K562 (cell line): Measurements from ENCODE around the gene PPP1R12C. TPM values are rescaled to one million over a fixed set of nuclear protein-coding genes. Genes with fewer than 3 reads are reported as not detected.

Experiments
- EP400 ChIP-seq: fragments of 450-650 bp; IDR thresholded peaks from 2 replicates; pipeline ENCODE4 v1.6.1; 2017; ENCODE audit warnings: antibody characterized with exemption, mild to moderate bottlenecking, moderate library complexity
- FOSL1 ChIP-seq: fragments of 200-800 bp; sonication (Bioruptor generic); conservative IDR thresholded peaks from 2 replicates; pipeline ENCODE4 v1.6.1; 2016; ENCODE audit warnings: missing genetic modification characterization, missing compliant biosample characterization
- MEIS2 ChIP-seq: fragments of 450-650 bp; IDR thresholded peaks from 2 replicates; pipeline ENCODE4 v1.6.1; 2014; ENCODE audit warnings: mild to moderate bottlenecking; ENCODE audit not compliant: partially characterized antibody
- MTA2 ChIP-seq: fragments of 450-650 bp; IDR thresholded peaks from 2 replicates; pipeline ENCODE4 v1.6.1; 2016; ENCODE audit warnings: low read depth
- MYNN ChIP-seq, 2 experiments: sonication (generic); formaldehyde crosslinking in 1 of 2; IDR thresholded peaks; 2 replicates each; pipeline versions ENCODE4 v1.5.0 to v1.6.1; 2016 to 2020; ENCODE audit warnings: antibody characterized with exemption in 1 of 2, missing genetic modification reagents in 1 of 2
- NFRKB ChIP-seq: fragments of 450-650 bp; IDR thresholded peaks from 2 replicates; pipeline ENCODE4 v1.6.1; 2016; ENCODE audit warnings: low read depth
- POLR2G ChIP-seq: fragments of 200-400 bp; formaldehyde crosslinking; IDR thresholded peaks from 2 replicates; pipeline ENCODE4 v1.6.1; 2017; ENCODE audit warnings: low read depth, mild to moderate bottlenecking, antibody characterized with exemption, low read length, moderate library complexity
- RNF2 ChIP-seq: sonication (generic); IDR thresholded peaks from 2 replicates; pipeline ENCODE4 v1.6.1; 2016
- SUPT5H ChIP-seq: fragments of 450-650 bp; IDR thresholded peaks from 2 replicates; pipeline ENCODE4 v1.6.1; 2016
- TAL1 ChIP-seq: fragments of 450-650 bp; IDR thresholded peaks from 2 replicates; pipeline ENCODE4 v1.6.1; 2016; ENCODE audit warnings: mild to moderate bottlenecking
- ZNF263 ChIP-seq: sonication (generic); formaldehyde crosslinking; IDR thresholded peaks from 2 replicates; pipeline ENCODE4 v1.8.0; 2022; ENCODE audit warnings: mild to moderate bottlenecking, missing genetic modification reagents, borderline replicate concordance
- ZNF592 ChIP-seq: fragments of 450-650 bp; IDR thresholded peaks from 2 replicates; pipeline ENCODE4 v1.6.1; 2017; ENCODE audit warnings: antibody characterized with exemption, mild to moderate bottlenecking
- ZNF696 ChIP-seq: fragments of 250-450 bp; sonication (Bioruptor Pico); conservative IDR thresholded peaks from 2 replicates; pipeline ENCODE4 v1.4.0; 2020; ENCODE audit warnings: mild to moderate bottlenecking, moderate library complexity
- polyA plus RNA-seq, 8 experiments: library from polyadenylated mRNA; depleted of rRNA in 4 of 8; stranded (reverse) in 5 of 8; unstranded in 3 of 8; fragments of >200 nt; fragmentation: Nextera tagmentation in 2 of 8; fragmentation: Illumina TruSeq in 1 of 8; extraction: Ambion mirVana in 2 of 8; extraction: Trizol in 1 of 8; gene quantifications; 2 replicates each; pipeline versions ENCODE4 v1.2.1 to v1.2.3, GENCODE V29; 2011 to 2014; ENCODE audit warnings: inconsistent platforms in 1 of 8, missing spikeins in 1 of 8
- total RNA-seq, 7 experiments: library from RNA; depleted of rRNA in 6 of 7; stranded (reverse); fragments of >200 nt in 6 of 7; fragmentation: Illumina TruSeq in 2 of 7; extraction: Trizol in 2 of 7; gene quantifications; 2 replicates each; pipeline versions ENCODE4 v1.2.1 to v1.2.3, GENCODE V29; 2011 to 2021; ENCODE audit warnings: low replicate concordance in 1 of 7
- TF ChIP-seq, protein P1 (sequence below), 2 experiments: fragments of 150-350 bp in 1 of 2; IDR thresholded peaks; 2 replicates each; pipeline ENCODE4 v1.6.1; 2012 to 2016; ENCODE audit warnings: low read depth in 2 of 2, low read length in 2 of 2, mild to moderate bottlenecking in 1 of 2, moderate library complexity in 1 of 2
- TF ChIP-seq, protein P2 (sequence below), 3 experiments: fragments of 200-800 bp in 1 of 3; sonication (Bioruptor generic) in 1 of 3; sonication (generic) in 1 of 3; formaldehyde crosslinking in 1 of 3; IDR thresholded peaks; 2 replicates each; pipeline versions ENCODE4 v1.6.1 to v1.8.0; 2016 to 2022; ENCODE audit warnings: mild to moderate bottlenecking in 2 of 3, missing compliant biosample characterization in 2 of 3, missing genetic modification characterization in 2 of 3, missing genetic modification reagents in 1 of 3

PPP1R12C gene
- total and polyA plus RNA-seq, 9 of the 15 experiments (the other 6 are each of a cell fraction or from before 2014, with no cell fraction given): 1.8 to 136 (median 33.7) TPM

- TF ChIP-seq MTA2: no peak
- TF ChIP-seq ZNF263: 0 out of 2 replicates have a peak, but pooled peaks have one; percentile 33
- TF ChIP-seq MYNN (IDR thresholded peaks at IDR 0.05): peak; percentile 23
- no peak for TF ChIP-seq MYNN (CRISPR knock-in tag; IDR thresholded peaks at IDR 0.05)
- TF ChIP-seq ZNF592: no peak; the same call in 1 of the 2 replicates
- TF ChIP-seq, protein P1, sequence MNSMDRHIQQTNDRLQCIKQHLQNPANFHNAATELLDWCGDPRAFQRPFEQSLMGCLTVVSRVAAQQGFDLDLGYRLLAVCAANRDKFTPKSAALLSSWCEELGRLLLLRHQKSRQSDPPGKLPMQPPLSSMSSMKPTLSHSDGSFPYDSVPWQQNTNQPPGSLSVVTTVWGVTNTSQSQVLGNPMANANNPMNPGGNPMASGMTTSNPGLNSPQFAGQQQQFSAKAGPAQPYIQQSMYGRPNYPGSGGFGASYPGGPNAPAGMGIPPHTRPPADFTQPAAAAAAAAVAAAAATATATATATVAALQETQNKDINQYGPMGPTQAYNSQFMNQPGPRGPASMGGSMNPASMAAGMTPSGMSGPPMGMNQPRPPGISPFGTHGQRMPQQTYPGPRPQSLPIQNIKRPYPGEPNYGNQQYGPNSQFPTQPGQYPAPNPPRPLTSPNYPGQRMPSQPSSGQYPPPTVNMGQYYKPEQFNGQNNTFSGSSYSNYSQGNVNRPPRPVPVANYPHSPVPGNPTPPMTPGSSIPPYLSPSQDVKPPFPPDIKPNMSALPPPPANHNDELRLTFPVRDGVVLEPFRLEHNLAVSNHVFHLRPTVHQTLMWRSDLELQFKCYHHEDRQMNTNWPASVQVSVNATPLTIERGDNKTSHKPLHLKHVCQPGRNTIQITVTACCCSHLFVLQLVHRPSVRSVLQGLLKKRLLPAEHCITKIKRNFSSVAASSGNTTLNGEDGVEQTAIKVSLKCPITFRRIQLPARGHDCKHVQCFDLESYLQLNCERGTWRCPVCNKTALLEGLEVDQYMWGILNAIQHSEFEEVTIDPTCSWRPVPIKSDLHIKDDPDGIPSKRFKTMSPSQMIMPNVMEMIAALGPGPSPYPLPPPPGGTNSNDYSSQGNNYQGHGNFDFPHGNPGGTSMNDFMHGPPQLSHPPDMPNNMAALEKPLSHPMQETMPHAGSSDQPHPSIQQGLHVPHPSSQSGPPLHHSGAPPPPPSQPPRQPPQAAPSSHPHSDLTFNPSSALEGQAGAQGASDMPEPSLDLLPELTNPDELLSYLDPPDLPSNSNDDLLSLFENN (IDR thresholded peaks at IDR 0.05; ENCODE audit: low read depth in 2 of 2, low read length in 2 of 2): no peak
- peak; percentile 42; the same call in 1 of the 2 replicates for TF ChIP-seq EP400
- peak; percentile 95 for TF ChIP-seq MEIS2
- peak; percentile 56; the same call in 1 of the 2 replicates for TF ChIP-seq SUPT5H
- TF ChIP-seq ZNF696 (CRISPR knock-in tag): no peak
- peak; percentile 79 for TF ChIP-seq POLR2G
- TF ChIP-seq, protein P2, sequence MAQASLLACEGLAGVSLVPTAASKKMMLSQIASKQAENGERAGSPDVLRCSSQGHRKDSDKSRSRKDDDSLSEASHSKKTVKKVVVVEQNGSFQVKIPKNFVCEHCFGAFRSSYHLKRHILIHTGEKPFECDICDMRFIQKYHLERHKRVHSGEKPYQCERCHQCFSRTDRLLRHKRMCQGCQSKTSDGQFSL (CRISPR knock-in tag; IDR thresholded peaks at IDR 0.05): 0 out of 2 replicates have a peak, but pooled peaks have one; percentile 24
- TF ChIP-seq, protein P2 (tag; IDR thresholded peaks at IDR 0.05): no peak
- TF ChIP-seq RNF2: peak; percentile 76
- 0 out of 2 replicates have a peak, but pooled peaks have one; percentile 21 for TF ChIP-seq NFRKB
- peak; percentile 36; the same call in 1 of the 2 replicates for TF ChIP-seq FOSL1 (tag)
- TF ChIP-seq TAL1: peak; percentile 24; the same call in 1 of the 2 replicates
Observed at GRCh38 chr19:55041627-55042343, 75.7 kb downstream of the PPP1R12C start (continued).
